PFSK-1 (cell line): ENCODE measurements around the gene IGF2R.

Experiments used
- FOXP2 ChIP-seq: optimal IDR thresholded peaks from 2 replicates; pipeline ENCODE3; 2011; ENCODE audit warnings: borderline replicate concordance, control low read depth, inconsistent platforms; ENCODE audit not compliant: insufficient read depth; ENCODE audit errors: extremely low read length, extremely low read depth
- POLR2AphosphoS5 ChIP-seq: IDR thresholded peaks from 2 replicates; pipeline ENCODE4 v1.6.1; 2012; ENCODE audit warnings: low read depth, mild to moderate bottlenecking, control low read depth, low read length, moderate library complexity
- SIN3A ChIP-seq: IDR thresholded peaks from 2 replicates; pipeline ENCODE4 v1.6.1; 2012; ENCODE audit warnings: mild to moderate bottlenecking, low read length, moderate library complexity, borderline replicate concordance; ENCODE audit not compliant: insufficient read depth
- TAF1 ChIP-seq: IDR thresholded peaks from 2 replicates; pipeline ENCODE4 v1.6.1; 2012; ENCODE audit warnings: low read length, control low read depth, borderline replicate concordance; ENCODE audit not compliant: insufficient read depth
- TF ChIP-seq, protein P1 (sequence below), 2 experiments: IDR thresholded peaks; 2 replicates each; pipeline versions ENCODE4 v1.6.1 to v1.8.0; 2011 to 2012; ENCODE audit warnings: low read depth in 2 of 2, low read length in 2 of 2, control low read depth in 1 of 2, inconsistent platforms in 1 of 2, mild to moderate bottlenecking in 1 of 2, moderate library complexity in 1 of 2; ENCODE audit not compliant: insufficient read depth in 1 of 2

The IGF2R gene

DNA sequence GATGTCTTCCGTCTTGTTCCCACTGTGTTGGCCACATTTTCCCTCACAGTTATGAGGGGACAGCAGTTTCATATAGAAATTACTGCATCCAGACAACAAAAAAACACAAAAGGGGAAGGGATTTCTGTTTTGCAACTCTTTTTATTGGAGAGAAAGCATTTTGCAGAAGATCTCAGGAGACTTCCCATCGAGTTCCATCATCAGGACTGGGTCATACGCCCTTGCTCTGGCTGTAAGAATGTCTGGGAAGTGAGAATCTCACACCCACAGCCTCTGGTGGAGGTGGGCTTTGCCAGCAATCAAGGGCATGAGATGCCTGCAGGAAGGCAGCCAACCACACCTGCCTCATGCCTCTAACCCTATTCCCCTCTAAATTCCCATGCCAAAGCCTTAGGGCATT is 5.8 kb upstream of the IGF2R start:
- TF ChIP-seq, protein P1, sequence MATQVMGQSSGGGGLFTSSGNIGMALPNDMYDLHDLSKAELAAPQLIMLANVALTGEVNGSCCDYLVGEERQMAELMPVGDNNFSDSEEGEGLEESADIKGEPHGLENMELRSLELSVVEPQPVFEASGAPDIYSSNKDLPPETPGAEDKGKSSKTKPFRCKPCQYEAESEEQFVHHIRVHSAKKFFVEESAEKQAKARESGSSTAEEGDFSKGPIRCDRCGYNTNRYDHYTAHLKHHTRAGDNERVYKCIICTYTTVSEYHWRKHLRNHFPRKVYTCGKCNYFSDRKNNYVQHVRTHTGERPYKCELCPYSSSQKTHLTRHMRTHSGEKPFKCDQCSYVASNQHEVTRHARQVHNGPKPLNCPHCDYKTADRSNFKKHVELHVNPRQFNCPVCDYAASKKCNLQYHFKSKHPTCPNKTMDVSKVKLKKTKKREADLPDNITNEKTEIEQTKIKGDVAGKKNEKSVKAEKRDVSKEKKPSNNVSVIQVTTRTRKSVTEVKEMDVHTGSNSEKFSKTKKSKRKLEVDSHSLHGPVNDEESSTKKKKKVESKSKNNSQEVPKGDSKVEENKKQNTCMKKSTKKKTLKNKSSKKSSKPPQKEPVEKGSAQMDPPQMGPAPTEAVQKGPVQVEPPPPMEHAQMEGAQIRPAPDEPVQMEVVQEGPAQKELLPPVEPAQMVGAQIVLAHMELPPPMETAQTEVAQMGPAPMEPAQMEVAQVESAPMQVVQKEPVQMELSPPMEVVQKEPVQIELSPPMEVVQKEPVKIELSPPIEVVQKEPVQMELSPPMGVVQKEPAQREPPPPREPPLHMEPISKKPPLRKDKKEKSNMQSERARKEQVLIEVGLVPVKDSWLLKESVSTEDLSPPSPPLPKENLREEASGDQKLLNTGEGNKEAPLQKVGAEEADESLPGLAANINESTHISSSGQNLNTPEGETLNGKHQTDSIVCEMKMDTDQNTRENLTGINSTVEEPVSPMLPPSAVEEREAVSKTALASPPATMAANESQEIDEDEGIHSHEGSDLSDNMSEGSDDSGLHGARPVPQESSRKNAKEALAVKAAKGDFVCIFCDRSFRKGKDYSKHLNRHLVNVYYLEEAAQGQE (IDR thresholded peaks at IDR 0.05; ENCODE audit: insufficient read depth in 1 of 2, low read depth in 2 of 2, low read length in 2 of 2), result no peak
- TF ChIP-seq POLR2AphosphoS5 (no peak), TAF1 (no peak), FOXP2 (no peak), SIN3A (no peak)

DNA sequence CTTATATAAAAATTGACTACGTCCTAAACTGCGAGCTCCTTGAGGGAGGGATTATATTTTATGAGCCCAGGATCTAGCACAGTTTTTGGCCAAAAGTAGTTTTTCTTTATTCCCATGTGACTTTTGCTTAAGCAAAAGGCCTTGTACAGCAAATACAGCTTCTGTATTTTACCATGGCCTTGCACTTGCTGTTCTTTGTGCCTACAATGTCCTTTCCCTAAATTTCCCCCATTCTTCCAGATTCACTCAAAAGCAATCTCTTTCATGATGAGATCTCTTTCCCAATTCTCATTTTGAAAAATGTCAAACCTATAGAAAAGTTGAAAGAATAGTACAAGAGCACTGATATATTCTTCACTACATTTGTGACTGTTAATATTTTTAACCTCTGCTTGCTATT is 4.8 kb upstream of the IGF2R start:
- TF ChIP-seq TAF1 (no peak), FOXP2 (no peak), POLR2AphosphoS5 (no peak), SIN3A (no peak)
- TF ChIP-seq, protein P1 (IDR thresholded peaks at IDR 0.05; ENCODE audit: insufficient read depth in 1 of 2, low read depth in 2 of 2, low read length in 2 of 2), result no peak

DNA sequence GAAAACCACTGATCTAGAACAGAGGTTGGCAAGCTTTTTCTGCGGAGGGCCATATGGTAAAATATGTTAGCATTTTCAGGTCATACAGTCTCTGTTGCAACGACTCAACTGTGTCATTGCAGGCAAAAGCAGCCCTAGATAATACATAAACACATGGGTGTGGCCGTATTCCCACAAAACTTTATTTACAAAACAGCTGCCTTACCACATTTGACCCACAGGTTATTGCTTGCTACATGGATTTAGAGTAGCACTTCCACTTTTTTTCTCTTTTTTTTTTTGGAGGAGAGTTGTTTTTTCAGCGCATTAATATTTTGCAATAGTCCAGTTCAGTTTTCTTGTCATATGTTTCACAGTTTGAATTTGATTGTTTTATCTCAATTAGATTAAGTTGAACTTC is 2.5 kb upstream of the IGF2R start:
- TF ChIP-seq TAF1 (no peak), POLR2AphosphoS5 (no peak), SIN3A (no peak), FOXP2 (no peak)
- TF ChIP-seq, protein P1 (IDR thresholded peaks at IDR 0.05; ENCODE audit: insufficient read depth in 1 of 2, low read depth in 2 of 2, low read length in 2 of 2), result no peak

DNA sequence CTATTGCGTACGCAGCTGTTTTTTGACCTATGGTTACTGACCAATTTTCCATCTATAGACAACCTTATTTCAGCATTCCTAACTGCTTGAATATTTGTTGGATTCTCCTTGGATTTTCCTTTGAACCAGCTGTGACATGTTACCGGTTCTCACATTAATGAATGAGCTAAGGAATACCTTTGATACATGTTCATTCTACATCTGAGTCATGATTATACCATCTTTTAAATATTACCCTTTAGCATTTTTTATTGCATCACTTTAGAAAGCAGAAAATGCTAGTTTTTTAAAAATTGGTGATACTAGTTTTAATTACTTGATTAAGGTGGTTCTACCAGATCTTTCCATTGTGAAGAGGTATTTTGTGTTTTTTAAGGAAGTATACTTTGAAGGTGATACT is 1.9 kb upstream of the IGF2R start:
- TF ChIP-seq SIN3A (no peak), FOXP2 (no peak), POLR2AphosphoS5 (no peak), TAF1 (no peak)
- TF ChIP-seq, protein P1 (IDR thresholded peaks at IDR 0.05; ENCODE audit: insufficient read depth in 1 of 2, low read depth in 2 of 2, low read length in 2 of 2), result no peak

DNA sequence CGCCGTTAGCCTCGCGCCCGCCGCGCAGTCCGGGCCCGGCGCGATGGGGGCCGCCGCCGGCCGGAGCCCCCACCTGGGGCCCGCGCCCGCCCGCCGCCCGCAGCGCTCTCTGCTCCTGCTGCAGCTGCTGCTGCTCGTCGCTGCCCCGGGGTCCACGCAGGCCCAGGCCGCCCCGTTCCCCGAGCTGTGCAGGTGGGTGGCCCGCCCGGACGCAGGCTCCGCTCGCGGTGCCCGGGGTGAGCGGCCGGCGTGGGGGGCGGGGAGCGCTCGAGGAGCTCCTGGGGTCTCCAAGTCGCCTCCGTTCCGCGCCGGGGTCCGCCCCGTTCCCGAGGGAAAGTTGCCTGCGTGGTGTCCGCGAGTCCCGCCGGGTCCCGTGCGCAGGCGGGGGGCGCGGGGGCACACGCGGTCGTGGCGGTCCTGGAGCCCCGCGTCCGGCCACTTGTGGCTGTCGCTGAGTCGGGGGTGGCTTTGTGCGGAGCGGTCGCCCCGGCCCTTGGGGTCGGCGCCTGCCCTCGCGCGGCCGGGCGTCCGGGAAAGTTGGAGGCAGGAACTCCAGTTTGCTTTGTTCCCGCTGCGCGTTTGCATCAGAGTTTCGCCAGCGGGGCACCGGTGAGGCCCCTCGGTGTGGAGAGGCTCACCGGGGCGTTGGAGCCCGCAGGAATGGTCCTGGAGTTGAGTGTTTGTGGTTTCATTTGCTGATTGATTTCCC is 476 bp downstream of the IGF2R start:
- TF ChIP-seq, protein P1 (IDR thresholded peaks at IDR 0.05; ENCODE audit: insufficient read depth in 1 of 2, low read depth in 2 of 2, low read length in 2 of 2), result no peak
- TF ChIP-seq FOXP2, result no peak
- no peak for TF ChIP-seq SIN3A
- no peak for TF ChIP-seq TAF1
- TF ChIP-seq POLR2AphosphoS5, result no peak
